Measurements from ENCODE around the gene CST2.
"Not testable (repeated sequence)": the region's sequence is repeated elsewhere in the genome, so short reads cannot be mapped to it uniquely, and the experiment has no call there.

Gene CST2

GRCh38 chr20:23826541-23827021 lies at the start of gene CST2:
TSS of gene CST2 (minus strand) at chr20:23826729. CDS start at chr20:23826660, 69 bp downstream.
- no peak for DNase-seq (ENCODE audit: low read depth in 2 of 2)

- no peak for DNase-seq (ENCODE audit: low read depth in 2 of 2)
Observed at GRCh38 chr20:23875606-23876237, 49.2 kb upstream of the CST2 start.

- no peak for DNase-seq (ENCODE audit: low read depth in 2 of 2)
Observed at GRCh38 chr20:23874747-23875146, 48.2 kb upstream of the CST2 start.

GRCh38 chr20:23873370-23874015 lies 47.0 kb upstream of the CST2 start:
- DNase-seq (ENCODE audit: low read depth in 2 of 2), result no peak

GRCh38 chr20:23872065-23872464 lies 45.5 kb upstream of the CST2 start:
- no peak for DNase-seq (ENCODE audit: low read depth in 2 of 2)

- DNase-seq (ENCODE audit: low read depth in 2 of 2), result no peak
Observed at GRCh38 chr20:23870461-23870860, 43.9 kb upstream of the CST2 start.

- DNase-seq (ENCODE audit: low read depth in 2 of 2), result no peak
Observed at GRCh38 chr20:23869520-23869919, 43.0 kb upstream of the CST2 start.

- no peak for DNase-seq (ENCODE audit: low read depth in 2 of 2)
Observed at GRCh38 chr20:23868321-23868720, 41.8 kb upstream of the CST2 start.

GRCh38 chr20:23867152-23867776 lies 40.7 kb upstream of the CST2 start:
- no peak for DNase-seq (ENCODE audit: low read depth in 2 of 2)

GRCh38 chr20:23860771-23861170 lies 34.2 kb upstream of the CST2 start:
- DNase-seq (ENCODE audit: low read depth in 2 of 2), result not testable (repeated sequence)

- DNase-seq (ENCODE audit: low read depth in 2 of 2), result no peak
Observed at GRCh38 chr20:23857962-23858595, 31.6 kb upstream of the CST2 start.

- DNase-seq (ENCODE audit: low read depth in 2 of 2), result no peak
Observed at GRCh38 chr20:23856736-23857135, 30.2 kb upstream of the CST2 start.

- DNase-seq (ENCODE audit: low read depth in 2 of 2), result no peak
Observed at GRCh38 chr20:23856226-23856625, 29.7 kb upstream of the CST2 start.

- DNase-seq (ENCODE audit: low read depth in 2 of 2), result no peak
Observed at GRCh38 chr20:23841693-23842092, 15.2 kb upstream of the CST2 start.

- no peak for DNase-seq (ENCODE audit: low read depth in 2 of 2)
Observed at GRCh38 chr20:23835716-23836115, 9.2 kb upstream of the CST2 start.

GRCh38 chr20:23832775-23833513 lies 6.4 kb upstream of the CST2 start:
- no peak for DNase-seq (ENCODE audit: low read depth in 2 of 2)

GRCh38 chr20:23831961-23832360 lies 5.4 kb upstream of the CST2 start:
- DNase-seq (ENCODE audit: low read depth in 2 of 2), result not testable (repeated sequence)

- no peak for DNase-seq (ENCODE audit: low read depth in 2 of 2)
Observed at GRCh38 chr20:23823621-23824324, 2.8 kb downstream of the CST2 start.

- DNase-seq (ENCODE audit: low read depth in 2 of 2), result no peak
Observed at GRCh38 chr20:23823111-23823510, 3.4 kb downstream of the CST2 start.

- DNase-seq (ENCODE audit: low read depth in 2 of 2), result no peak
Observed at GRCh38 chr20:23820493-23820892, 6.0 kb downstream of the CST2 start.

GRCh38 chr20:23811559-23811958 lies 15.0 kb downstream of the CST2 start:
- DNase-seq (ENCODE audit: low read depth in 2 of 2), result not testable (repeated sequence)

All from stimulated activated CD8-positive, alpha-beta memory T cell treated with anti-CD3 and anti-CD28 coated beads, Interleukin-7, amount 100 ng/mL, for 1 hour (primary cell).